Mesenchymal stem cell (in vitro differentiated cells and primary cell): ENCODE data around the gene MFAP2.
A peak's percentile ranks its signal among the peaks of the same experiment; 100 is the strongest.

Experiments
- DNase-seq: peaks from one replicate; pipeline ENCODE4 v3.0.0-alpha.2; 2013
- H2AFZ ChIP-seq: one replicate; pipeline ENCODE4 v1.6.1; 2013; ENCODE audit warnings: low read depth, mild to moderate bottlenecking, control low read depth, inconsistent platforms, low read length, moderate library complexity
- H2AK5ac ChIP-seq: 2 replicates; pipeline ENCODE4 v1.6.1; 2013; ENCODE audit warnings: low read length, moderate library complexity, mild to moderate bottlenecking, inconsistent platforms; ENCODE audit not compliant: severe bottlenecking
- H2BK120ac ChIP-seq: one replicate; pipeline ENCODE4 v1.6.1; 2013; ENCODE audit warnings: low read depth, mild to moderate bottlenecking, inconsistent platforms, low read length, moderate library complexity
- H2BK12ac ChIP-seq, 2 experiments: one replicate each; pipeline ENCODE4 v1.6.1; 2013; ENCODE audit warnings: inconsistent platforms in 2 of 2, low read length in 2 of 2, mild to moderate bottlenecking in 2 of 2, moderate library complexity in 2 of 2, control low read depth in 1 of 2
- H2BK15ac ChIP-seq: one replicate; pipeline ENCODE4 v1.6.1; 2013; ENCODE audit warnings: mild to moderate bottlenecking, low read depth, inconsistent platforms; ENCODE audit not compliant: poor library complexity, severe bottlenecking
- H2BK5ac ChIP-seq: 2 replicates; pipeline ENCODE4 v1.6.1; 2013; ENCODE audit warnings: low read depth, mild to moderate bottlenecking, low read length, control low read depth, inconsistent platforms; ENCODE audit not compliant: poor library complexity, severe bottlenecking
- H3K14ac ChIP-seq, 2 experiments: one replicate each; pipeline ENCODE4 v1.6.1; 2013; ENCODE audit warnings: inconsistent platforms in 2 of 2, low read length in 2 of 2, control low read depth in 1 of 2, mild to moderate bottlenecking in 1 of 2, moderate library complexity in 1 of 2
- H3K18ac ChIP-seq, 2 experiments: one replicate each; pipeline ENCODE4 v1.6.1; 2013; ENCODE audit warnings: inconsistent platforms in 2 of 2, low read length in 2 of 2, control low read depth in 1 of 2, low read depth in 1 of 2, mild to moderate bottlenecking in 1 of 2
- H3K23ac ChIP-seq, 2 experiments: one replicate each; pipeline ENCODE4 v1.6.1; 2013; ENCODE audit warnings: inconsistent platforms in 2 of 2, low read length in 2 of 2, mild to moderate bottlenecking in 2 of 2, moderate library complexity in 2 of 2, control low read depth in 1 of 2
- H3K27ac ChIP-seq: 2 replicates; pipeline ENCODE4 v1.5.1; 2013; ENCODE audit warnings: mild to moderate bottlenecking, moderate library complexity, low read length, control low read depth, inconsistent platforms; ENCODE audit not compliant: poor library complexity, severe bottlenecking
- H3K27me3 ChIP-seq, 2 experiments: 2 replicates each; pipeline versions ENCODE4 v1.6.1 to v1.7.0; 2013; ENCODE audit warnings: low read length in 2 of 2, mild to moderate bottlenecking in 2 of 2, moderate library complexity in 2 of 2, control low read depth in 1 of 2, inconsistent platforms in 1 of 2; ENCODE audit not compliant: control insufficient read depth in 1 of 2, insufficient read depth in 1 of 2
- H3K36me3 ChIP-seq, 2 experiments: 2 replicates each; pipeline versions ENCODE4 v1.6.1 to v1.7.0; 2013; ENCODE audit warnings: low read length in 2 of 2, control low read depth in 1 of 2, inconsistent platforms in 1 of 2, low read depth in 1 of 2, mild to moderate bottlenecking in 1 of 2; ENCODE audit not compliant: insufficient read depth in 2 of 2, control insufficient read depth in 1 of 2
- H3K4ac ChIP-seq, 2 experiments: one replicate each; pipeline ENCODE4 v1.6.1; 2013; ENCODE audit warnings: inconsistent platforms in 2 of 2, low read length in 2 of 2, mild to moderate bottlenecking in 2 of 2, moderate library complexity in 2 of 2, control low read depth in 1 of 2, low read depth in 1 of 2
- H3K4me1 ChIP-seq: 2 replicates; pipeline ENCODE4 v1.6.1; 2013; ENCODE audit warnings: low read depth, low read length, control low read depth; ENCODE audit not compliant: control insufficient read depth, insufficient read depth
- H3K4me2 ChIP-seq: 2 replicates; pipeline ENCODE4 v1.6.1; 2013; ENCODE audit warnings: low read length, mild to moderate bottlenecking, inconsistent platforms; ENCODE audit not compliant: poor library complexity, severe bottlenecking
- H3K4me3 ChIP-seq, 2 experiments: 2 replicates each; pipeline versions ENCODE4 v1.5.1 to v1.7.0; 2013; ENCODE audit warnings: low read length in 2 of 2, mild to moderate bottlenecking in 2 of 2, control low read depth in 1 of 2, low read depth in 1 of 2; ENCODE audit not compliant: insufficient read depth in 1 of 2
- H3K79me1 ChIP-seq: replicated peaks from 2 replicates; pipeline ENCODE4 v1.6.1; 2013; ENCODE audit warnings: mild to moderate bottlenecking, control low read depth, low read length, inconsistent platforms; ENCODE audit not compliant: poor library complexity, severe bottlenecking
- H3K9ac ChIP-seq: 2 replicates; pipeline ENCODE4 v1.7.0; 2013; ENCODE audit warnings: mild to moderate bottlenecking, low read length, moderate library complexity
- H3K9me3 ChIP-seq: 2 replicates; pipeline ENCODE4 v1.7.0; 2013; ENCODE audit warnings: mild to moderate bottlenecking, low read length; ENCODE audit not compliant: control insufficient read depth
- H4K8ac ChIP-seq: one replicate; pipeline ENCODE4 v1.6.1; 2013; ENCODE audit warnings: inconsistent platforms, mild to moderate bottlenecking, low read length, moderate library complexity
- H4K91ac ChIP-seq: one replicate; pipeline ENCODE4 v1.6.1; 2013; ENCODE audit warnings: mild to moderate bottlenecking, low read length, inconsistent platforms
- WGBS: methylation state at CpG from one replicate; pipeline ENCODE4 v1.1.7; 2013; ENCODE audit warnings: mixed read lengths; 5-methylcytosine and 5-hydroxymethylcytosine counted together

MFAP2 gene

GRCh38 chr1:16991571-16991970 lies 11.2 kb upstream of the MFAP2 start:
- 98% methylated on average over 12 of the region's 12 CpGs for WGBS
- no peak overlapping the region for H3K14ac ChIP-seq
- DNase-seq: no peak
- H2BK120ac ChIP-seq: no peak overlapping the region
- H4K91ac ChIP-seq: no peak overlapping the region
- no peaks in the 10 kb centered on the region for H3K9me3 ChIP-seq
- no peak overlapping the region for H3K4ac ChIP-seq
- no peak overlapping the region for H3K4me2 ChIP-seq
- no peak overlapping the region for H2BK12ac ChIP-seq
- H3K23ac ChIP-seq: no peak overlapping the region
- H3K27me3 ChIP-seq: no peaks in the 10 kb centered on the region
- no peak overlapping the region for H3K18ac ChIP-seq
- no peak overlapping the region for H3K4me3 ChIP-seq
- no peak overlapping the region for H2BK15ac ChIP-seq
- no peak overlapping the region for H2AK5ac ChIP-seq
- H3K36me3 ChIP-seq: peaks cover 15 to 94% of the 10 kb centered on the region in 2 experiments
- H3K79me1 ChIP-seq: peaks cover 30% of the 10 kb centered on the region
- no peaks in the 10 kb centered on the region for H3K4me1 ChIP-seq
- H3K9ac ChIP-seq: no peak overlapping the region
- no peak overlapping the region for H3K27ac ChIP-seq
- no peak overlapping the region for H2AFZ ChIP-seq
- H4K8ac ChIP-seq: no peak overlapping the region
- no peak overlapping the region for H2BK5ac ChIP-seq

- H3K4ac ChIP-seq: no peak overlapping the region
- H3K27ac ChIP-seq: no peak overlapping the region
- H4K8ac ChIP-seq: no peak overlapping the region
- H3K79me1 ChIP-seq: peaks cover 19% of the 10 kb centered on the region
- H3K18ac ChIP-seq: no peak overlapping the region
- no peak overlapping the region for H2BK12ac ChIP-seq
- no peak for DNase-seq
- H3K4me3 ChIP-seq: no peak overlapping the region
- H3K4me2 ChIP-seq: no peak overlapping the region
- H3K4me1 ChIP-seq: peaks cover 1% of the 10 kb centered on the region
- no peak overlapping the region for H2AK5ac ChIP-seq
- H3K27me3 ChIP-seq: no peaks in the 10 kb centered on the region
- no peak overlapping the region for H3K23ac ChIP-seq
- peaks cover 9 to 89% of the 10 kb centered on the region in 2 experiments for H3K36me3 ChIP-seq
- H2AFZ ChIP-seq: no peak overlapping the region
- 91% methylated on average over 22 of the region's 22 CpGs for WGBS
- H2BK15ac ChIP-seq: no peak overlapping the region
- no peak overlapping the region for H2BK5ac ChIP-seq
- no peak overlapping the region for H4K91ac ChIP-seq
- no peak overlapping the region for H3K14ac ChIP-seq
- H2BK120ac ChIP-seq: no peak overlapping the region
- H3K9ac ChIP-seq: no peak overlapping the region
- H3K9me3 ChIP-seq: no peaks in the 10 kb centered on the region
Measured at GRCh38 chr1:16989676-16990391, 9.4 kb upstream of the MFAP2 start.

DNA sequence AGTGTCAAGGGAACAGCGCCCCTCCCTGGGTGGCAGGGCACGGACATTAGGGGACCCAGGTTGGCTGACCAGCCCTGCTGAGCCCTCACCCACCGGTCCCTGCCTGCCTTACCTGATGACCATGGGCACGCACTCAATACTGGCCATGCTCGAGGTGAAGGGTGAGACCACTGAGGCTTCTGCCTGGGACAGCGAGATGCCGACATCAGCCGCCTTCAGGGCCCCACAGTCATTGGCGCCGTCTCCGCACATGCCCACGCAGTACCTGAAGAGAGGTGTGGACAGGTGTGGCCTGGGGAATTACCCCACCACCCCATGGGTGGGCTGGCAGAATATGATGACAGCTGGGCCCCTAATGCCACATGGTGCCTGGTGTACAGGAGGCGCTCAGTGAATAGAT lies 7.8 kb upstream of the MFAP2 start:
- H3K4me2 ChIP-seq: no peak overlapping the region
- H2BK15ac ChIP-seq: no peak overlapping the region
- no peak overlapping the region for H3K14ac ChIP-seq
- DNase-seq: no peak
- 94% methylated on average over 12 of the region's 13 CpGs for WGBS
- H3K36me3 ChIP-seq: peaks cover 9 to 85% of the 10 kb centered on the region in 2 experiments
- H4K91ac ChIP-seq: no peak overlapping the region
- H3K9ac ChIP-seq: no peak overlapping the region
- no peak overlapping the region for H3K27ac ChIP-seq
- no peaks in the 10 kb centered on the region for H3K9me3 ChIP-seq
- H2BK120ac ChIP-seq: no peak overlapping the region
- no peak overlapping the region for H2AFZ ChIP-seq
- H3K27me3 ChIP-seq: no peaks in the 10 kb centered on the region
- H3K4me1 ChIP-seq: peaks cover 7% of the 10 kb centered on the region
- H3K23ac ChIP-seq: no peak overlapping the region
- no peak overlapping the region for H2AK5ac ChIP-seq
- H3K4me3 ChIP-seq: no peak overlapping the region
- peaks cover 15% of the 10 kb centered on the region for H3K79me1 ChIP-seq
- no peak overlapping the region for H4K8ac ChIP-seq
- no peak overlapping the region for H2BK12ac ChIP-seq
- H3K18ac ChIP-seq: no peak overlapping the region
- no peak overlapping the region for H3K4ac ChIP-seq
- H2BK5ac ChIP-seq: no peak overlapping the region

DNA sequence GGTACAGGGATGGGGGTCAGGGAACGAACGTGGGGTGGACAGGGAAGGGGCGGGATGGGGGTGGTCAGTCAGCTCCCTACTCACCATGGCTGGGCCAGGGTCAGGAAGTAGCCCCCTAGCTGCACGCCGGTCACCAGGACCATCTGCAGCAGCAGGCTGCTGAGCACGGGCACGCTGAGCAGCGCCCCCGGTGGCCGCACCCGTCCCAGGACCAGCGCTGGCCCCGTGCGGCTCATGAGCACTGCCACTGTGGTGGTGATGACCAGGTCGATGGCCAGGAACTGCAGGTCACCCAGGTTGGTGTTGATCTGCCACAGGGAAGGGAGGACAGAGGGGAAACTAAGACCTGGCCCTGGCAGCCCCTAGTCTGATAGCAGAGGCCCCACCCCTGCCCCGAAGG lies 6.5 kb upstream of the MFAP2 start:
- Histone ChIP-seq H2BK120ac (no peak overlapping the region), H2BK12ac (no peak overlapping the region), H3K36me3 (peaks cover 9 to 73% of the 10 kb centered on the region in 2 experiments), H2AK5ac (no peak overlapping the region), H2BK15ac (no peak overlapping the region), H3K4me1 (peaks cover 9% of the 10 kb centered on the region), H3K4ac (no peak overlapping the region), H2BK5ac (no peak overlapping the region), H3K79me1 (peaks cover 14% of the 10 kb centered on the region), H3K9me3 (no peaks in the 10 kb centered on the region), H4K91ac (no peak overlapping the region), H4K8ac (no peak overlapping the region), H3K14ac (no peak overlapping the region), H3K4me2 (no peak overlapping the region), H3K18ac (no peak overlapping the region), H3K4me3 (no peak overlapping the region), H3K9ac (no peak overlapping the region), H3K27ac (no peak overlapping the region), H3K27me3 (no peaks in the 10 kb centered on the region), H2AFZ (no peak overlapping the region), H3K23ac (no peak overlapping the region)
- WGBS: 53% methylated on average over 13 of the region's 16 CpGs
- peak; percentile 17 for DNase-seq
